GM06990 (cell line): ENCODE measurements around the gene PEA15.

Source experiments
- DNase-seq: peaks from one replicate; pipeline ENCODE4 v3.0.0-alpha.2; 2011; ENCODE audit not compliant: insufficient read length; ENCODE audit errors: extremely low read depth
- H3K27me3 ChIP-seq: replicated peaks from 2 replicates; pipeline ENCODE4 v1.6.0; 2011; ENCODE audit warnings: low read length; ENCODE audit not compliant: control insufficient read depth, insufficient read depth
- H3K36me3 ChIP-seq: 2 replicates; pipeline ENCODE4 v1.5.1; 2011; ENCODE audit warnings: low read length; ENCODE audit not compliant: control insufficient read depth, insufficient read depth
- H3K4me3 ChIP-seq: replicated peaks from 2 replicates; pipeline ENCODE4 v1.5.1; 2011; ENCODE audit warnings: low read depth, mild to moderate bottlenecking, control low read depth, low read length
- TF ChIP-seq, protein P1 (sequence below): IDR thresholded peaks from 2 replicates; pipeline ENCODE4 v1.5.1; 2011; ENCODE audit warnings: low read length, control low read depth, mild to moderate bottlenecking, inconsistent platforms; ENCODE audit not compliant: insufficient read depth, poor library complexity, severe bottlenecking

Gene PEA15

DNA sequence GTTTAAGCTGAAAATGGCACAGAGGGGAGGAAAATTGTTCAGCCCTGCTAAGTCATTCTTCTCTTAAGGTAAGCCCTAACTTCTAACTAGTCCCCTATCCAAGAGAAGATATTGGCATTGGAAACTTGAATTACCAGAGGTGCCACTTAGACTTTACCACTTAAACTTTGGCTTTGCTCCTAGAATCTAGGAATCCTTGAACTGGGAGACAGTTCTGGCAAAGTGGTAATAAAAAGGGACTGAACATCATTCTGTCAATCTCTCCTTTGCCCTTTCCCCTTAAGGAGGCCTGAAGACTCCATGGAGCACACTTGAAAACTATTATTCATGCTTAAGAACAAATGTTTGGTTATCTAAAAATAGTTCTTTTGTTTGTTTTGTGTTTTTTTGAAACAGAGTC is 45.3 kb upstream of the PEA15 start:
- Histone ChIP-seq H3K36me3 (no peaks in the 10 kb centered on the region), H3K27me3 (no peaks in the 10 kb centered on the region), H3K4me3 (no peak overlapping the region)
- DNase-seq, result no peak
- TF ChIP-seq, protein P1, sequence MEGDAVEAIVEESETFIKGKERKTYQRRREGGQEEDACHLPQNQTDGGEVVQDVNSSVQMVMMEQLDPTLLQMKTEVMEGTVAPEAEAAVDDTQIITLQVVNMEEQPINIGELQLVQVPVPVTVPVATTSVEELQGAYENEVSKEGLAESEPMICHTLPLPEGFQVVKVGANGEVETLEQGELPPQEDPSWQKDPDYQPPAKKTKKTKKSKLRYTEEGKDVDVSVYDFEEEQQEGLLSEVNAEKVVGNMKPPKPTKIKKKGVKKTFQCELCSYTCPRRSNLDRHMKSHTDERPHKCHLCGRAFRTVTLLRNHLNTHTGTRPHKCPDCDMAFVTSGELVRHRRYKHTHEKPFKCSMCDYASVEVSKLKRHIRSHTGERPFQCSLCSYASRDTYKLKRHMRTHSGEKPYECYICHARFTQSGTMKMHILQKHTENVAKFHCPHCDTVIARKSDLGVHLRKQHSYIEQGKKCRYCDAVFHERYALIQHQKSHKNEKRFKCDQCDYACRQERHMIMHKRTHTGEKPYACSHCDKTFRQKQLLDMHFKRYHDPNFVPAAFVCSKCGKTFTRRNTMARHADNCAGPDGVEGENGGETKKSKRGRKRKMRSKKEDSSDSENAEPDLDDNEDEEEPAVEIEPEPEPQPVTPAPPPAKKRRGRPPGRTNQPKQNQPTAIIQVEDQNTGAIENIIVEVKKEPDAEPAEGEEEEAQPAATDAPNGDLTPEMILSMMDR, result no peak

DNA sequence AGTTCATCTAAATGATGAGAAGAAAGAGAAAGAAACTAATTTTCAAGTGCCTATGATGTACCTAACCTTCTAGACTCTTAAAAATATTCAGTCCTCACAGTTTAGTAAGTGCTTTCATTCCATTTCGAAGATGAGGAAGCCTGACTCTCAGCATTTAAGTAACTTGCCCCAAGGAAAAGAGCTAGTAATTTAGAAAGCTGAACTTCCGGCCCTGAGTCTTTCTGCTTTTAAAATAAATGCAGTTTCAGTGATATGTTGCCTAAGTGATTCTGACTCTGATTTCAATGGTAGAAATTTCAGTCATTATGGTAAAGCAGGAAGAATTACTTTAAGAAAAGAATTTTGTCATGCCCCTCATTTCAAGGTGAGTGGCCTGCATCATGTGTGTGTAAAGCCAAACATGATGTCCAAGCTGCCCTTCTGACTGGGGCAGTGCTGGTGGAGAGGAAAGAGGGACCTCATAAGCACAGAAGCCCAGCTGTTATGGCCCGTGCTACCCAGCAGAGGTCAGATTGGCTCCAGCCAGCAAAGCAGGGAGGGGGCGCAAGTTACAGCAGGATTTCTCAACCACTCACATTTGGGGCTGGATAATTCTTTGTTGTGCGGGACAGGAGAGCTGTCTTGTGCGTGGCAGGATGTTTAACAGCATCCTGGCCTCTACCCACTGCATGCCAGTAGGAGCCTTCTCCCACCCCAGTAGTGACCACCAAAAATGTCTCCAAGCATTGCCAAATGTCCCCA is 43.0 kb upstream of the PEA15 start:
- DNase-seq, result peak; percentile 37
- H3K4me3 ChIP-seq, result no peak overlapping the region
- H3K36me3 ChIP-seq, result no peaks in the 10 kb centered on the region
- TF ChIP-seq, protein P1, result peak; percentile 85
- no peaks in the 10 kb centered on the region for H3K27me3 ChIP-seq

DNA sequence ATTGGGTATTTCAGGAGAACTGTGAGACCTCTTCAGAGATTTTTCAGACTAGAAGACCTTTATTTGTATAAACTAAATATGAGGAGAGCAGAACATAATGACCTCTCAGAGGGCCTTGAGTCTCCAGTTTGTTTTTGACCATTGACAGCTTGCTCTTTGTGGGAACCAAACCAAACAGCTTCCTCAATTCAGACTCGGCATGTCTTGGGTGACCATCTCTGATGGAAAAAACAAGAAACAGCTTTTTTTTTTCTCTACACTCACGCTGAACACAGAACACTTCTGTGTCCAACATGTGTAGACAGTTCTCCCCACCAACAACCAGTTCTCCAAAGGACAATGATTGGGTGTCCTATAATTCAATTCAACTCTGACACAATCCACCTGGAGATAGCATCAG is 42.3 kb upstream of the PEA15 start:
- Histone ChIP-seq H3K36me3 (no peaks in the 10 kb centered on the region), H3K27me3 (no peaks in the 10 kb centered on the region), H3K4me3 (no peak overlapping the region)
- DNase-seq, result no peak
- TF ChIP-seq, protein P1, result no peak

GRCh38 chr1:160163615-160164014 is 41.6 kb upstream of the PEA15 start:
- H3K27me3 ChIP-seq, result no peaks in the 10 kb centered on the region
- TF ChIP-seq, protein P1, result no peak
- no peaks in the 10 kb centered on the region for H3K36me3 ChIP-seq
- no peak overlapping the region for H3K4me3 ChIP-seq
- no peak for DNase-seq

- TF ChIP-seq, protein P1, result no peak
- H3K4me3 ChIP-seq, result no peak overlapping the region
- DNase-seq, result no peak
Measured at GRCh38 chr1:160164121-160164520, 41.1 kb upstream of the PEA15 start.

More at GRCh38 chr1:160164121-160164520, 41.1 kb upstream of the PEA15 start:
- Histone ChIP-seq H3K36me3 (no peaks in the 10 kb centered on the region), H3K27me3 (no peaks in the 10 kb centered on the region)
